Left lung (tissue), 10 donors: Measurements from ENCODE around the gene HOMER3. TPM values are rescaled to one million over a fixed set of nuclear protein-coding genes. Genes with fewer than 3 reads are reported as not detected.

ENCODE experiments used
- ATAC-seq: fragments of 200-7000 bp; cut with Tn5 transposase; one replicate; pipeline ENCODE4 v1.9.1; 2020; ENCODE audit warnings: moderate library complexity
- DNase-seq, 4 donors: peaks; one replicate each; pipeline ENCODE4 v3.0.0-alpha.2; 2013 to 2020
- H3K27ac ChIP-seq, 2 donors: fragments of 200-600 bp; sonication (generic) in 1 of 2; one replicate each; pipeline versions ENCODE4 v1.5.0 to v1.8.0; 2020 to 2021
- H3K27me3 ChIP-seq, 2 donors: fragments of 200-600 bp; sonication (generic) in 1 of 2; one replicate each; pipeline versions ENCODE4 v1.5.0 to v1.8.0; 2020 to 2021
- H3K36me3 ChIP-seq, 2 donors: fragments of 200-600 bp; sonication (generic) in 1 of 2; one replicate each; pipeline versions ENCODE4 v1.5.0 to v1.8.0; 2020 to 2021
- H3K4me1 ChIP-seq, 2 donors: fragments of 200-600 bp; one replicate each; pipeline ENCODE4 v1.8.0; 2021
- H3K4me3 ChIP-seq, 2 donors: fragments of 200-600 bp; sonication (generic) in 1 of 2; one replicate each; pipeline versions ENCODE4 v1.5.0 to v1.8.0; 2020 to 2021; ENCODE audit warnings: mild to moderate bottlenecking in 1 of 2
- H3K9me3 ChIP-seq, 2 donors: fragments of 200-600 bp; sonication (generic) in 1 of 2; one replicate each; pipeline versions ENCODE4 v1.5.0 to v1.8.0; 2020 to 2021
- CTCF ChIP-seq, 2 donors: fragments of 200-600 bp; sonication (generic) in 1 of 2; IDR thresholded peaks; one replicate each; pipeline versions ENCODE4 v1.5.0 to v1.8.0; 2021; ENCODE audit warnings: antibody characterized with exemption in 2 of 2
- intact Hi-C, 2 donors: fragments of 100-400 bp; cut with DNase I; formaldehyde crosslinking; loops; one replicate each; pipeline versions ENCODE4 v1.11.2 to v1.14.2; 2022
- polyA plus RNA-seq, 6 donors: library from polyadenylated mRNA; unstranded; fragments of 120-200 nt; gene quantifications; one replicate each; pipeline ENCODE4 v1.2.1, GENCODE V29; 2013; ENCODE audit not compliant: insufficient read length in 6 of 6
- total RNA-seq, 2 donors: library from RNA; stranded (reverse); fragmentation: NEBNext Ultra II Directional; extraction: Animal tissue kit (Norgen Biotek cat#: 25700); gene quantifications; one replicate each; pipeline ENCODE4 v1.2.1, GENCODE V29; 2021
- donor health status: DM: no; HTN: yes; CAD: no.
- donor health status: DM: no; HTN: no; CAD: no.

Gene HOMER3
- total and polyA plus RNA-seq, 8 donors: 27.6 to 68.0 (median 53.0) TPM

- H3K4me1 ChIP-seq: peaks cover 7 to 64% of the 10 kb centered on the region in 2 donors
- peak overlapping the region; percentile 71 to 95 for H3K27ac ChIP-seq
- no peaks in the 10 kb centered on the region for H3K9me3 ChIP-seq
- no peaks in the 10 kb centered on the region for H3K36me3 ChIP-seq
- no peak overlapping the region for H3K4me3 ChIP-seq
- ATAC-seq (peak; percentile 62), DNase-seq (peak in 2 of 4 donors; percentile 51 to 83)
- intact Hi-C loops: no loop called here
- H3K27me3 ChIP-seq: peaks cover 0 to 4% of the 10 kb centered on the region in 2 donors
- TF ChIP-seq CTCF (IDR thresholded peaks at IDR 0.05): no peak
These were observed 26.5 kb upstream of the HOMER3 start for GRCh38 chr19:18967358-18968146.

GRCh38 chr19:18966307-18966706, 25.3 kb upstream of the HOMER3 start:
- TF ChIP-seq CTCF (IDR thresholded peaks at IDR 0.05): no peak
- intact Hi-C loops: no loop called here
- Histone ChIP-seq H3K4me1 (peaks cover 4 to 56% of the 10 kb centered on the region in 2 donors), H3K9me3 (no peaks in the 10 kb centered on the region), H3K4me3 (no peak overlapping the region), H3K27me3 (peaks cover 0 to 16% of the 10 kb centered on the region in 2 donors), H3K36me3 (no peaks in the 10 kb centered on the region), H3K27ac (peak overlapping the region; percentile 71 to 95)
- DNase-seq (no peak), ATAC-seq (no peak)

- intact Hi-C loops: no loop called here
- TF ChIP-seq CTCF (IDR thresholded peaks at IDR 0.05): no peak
These were observed 23.1 kb upstream of the HOMER3 start for GRCh38 chr19:18964121-18964520.

GRCh38 chr19:18961767-18962620, 21.0 kb upstream of the HOMER3 start:
- DNase-seq (no peak), ATAC-seq (no peak)
- intact Hi-C loops: no loop called here
- peaks cover 0 to 13% of the 10 kb centered on the region in 2 donors for H3K4me1 ChIP-seq
- H3K27me3 ChIP-seq: peaks cover 0 to 16% of the 10 kb centered on the region in 2 donors
- no peaks in the 10 kb centered on the region for H3K36me3 ChIP-seq
- H3K27ac ChIP-seq: no peak overlapping the region
- H3K9me3 ChIP-seq: no peaks in the 10 kb centered on the region
- no peak overlapping the region for H3K4me3 ChIP-seq
- no peak for TF ChIP-seq CTCF (IDR thresholded peaks at IDR 0.05)

More at GRCh38 chr19:18964121-18964520, 23.1 kb upstream of the HOMER3 start:
- H3K4me1 ChIP-seq: peaks cover under 1 to 34% of the 10 kb centered on the region in 2 donors
- DNase-seq (no peak), ATAC-seq (no peak)
- H3K27me3 ChIP-seq: peaks cover 0 to 16% of the 10 kb centered on the region in 2 donors
- no peak overlapping the region for H3K4me3 ChIP-seq
- no peaks in the 10 kb centered on the region for H3K36me3 ChIP-seq
- H3K9me3 ChIP-seq: no peaks in the 10 kb centered on the region
- no peak overlapping the region for H3K27ac ChIP-seq

- ATAC-seq (no peak), DNase-seq (no peak)
- H3K27ac ChIP-seq: no peak overlapping the region
- intact Hi-C loops: no loop called here
- no peaks in the 10 kb centered on the region for H3K9me3 ChIP-seq
- no peak overlapping the region for H3K4me3 ChIP-seq
- TF ChIP-seq CTCF (IDR thresholded peaks at IDR 0.05): no peak
- H3K27me3 ChIP-seq: peaks cover 0 to 16% of the 10 kb centered on the region in 2 donors
- peaks cover 0 to 4% of the 10 kb centered on the region in 2 donors for H3K4me1 ChIP-seq
- no peaks in the 10 kb centered on the region for H3K36me3 ChIP-seq
These were observed 19.4 kb upstream of the HOMER3 start for GRCh38 chr19:18960370-18960769.
